HG03095 (cell line): ENCODE data around the gene PTPRJ.
"Not testable (repeated sequence)": the region's sequence is repeated elsewhere in the genome, so short reads cannot be mapped to it uniquely, and the experiment has no call there.

Source experiments
- ATAC-seq: cut with Tn5 transposase; IDR thresholded peaks from one replicate; pipeline ENCODE4 v1.9.1; 2021; ENCODE audit warnings: moderate library complexity; ENCODE audit not compliant: unreplicated experiment

PTPRJ gene

DNA sequence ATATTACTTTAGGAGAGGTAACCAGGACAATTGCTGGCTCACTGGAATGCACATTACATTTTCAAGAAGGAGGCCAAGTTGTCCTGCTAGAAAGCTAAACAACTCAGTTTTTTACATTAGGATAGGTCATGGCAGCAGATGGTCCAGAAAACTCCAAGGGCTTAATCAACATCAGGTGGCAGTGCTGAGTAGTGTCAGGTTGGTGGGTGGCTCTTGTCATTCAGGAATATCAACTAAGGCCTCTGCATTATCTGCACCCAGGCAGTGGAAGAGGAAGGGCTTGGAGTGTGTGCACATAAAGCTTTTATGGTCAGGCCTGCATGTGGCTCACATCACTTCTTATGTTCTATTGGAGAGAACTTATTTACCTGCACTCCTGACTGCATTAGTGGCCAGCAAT lies 204.1 kb downstream of the PTPRJ start:
- ATAC-seq: no peak

DNA sequence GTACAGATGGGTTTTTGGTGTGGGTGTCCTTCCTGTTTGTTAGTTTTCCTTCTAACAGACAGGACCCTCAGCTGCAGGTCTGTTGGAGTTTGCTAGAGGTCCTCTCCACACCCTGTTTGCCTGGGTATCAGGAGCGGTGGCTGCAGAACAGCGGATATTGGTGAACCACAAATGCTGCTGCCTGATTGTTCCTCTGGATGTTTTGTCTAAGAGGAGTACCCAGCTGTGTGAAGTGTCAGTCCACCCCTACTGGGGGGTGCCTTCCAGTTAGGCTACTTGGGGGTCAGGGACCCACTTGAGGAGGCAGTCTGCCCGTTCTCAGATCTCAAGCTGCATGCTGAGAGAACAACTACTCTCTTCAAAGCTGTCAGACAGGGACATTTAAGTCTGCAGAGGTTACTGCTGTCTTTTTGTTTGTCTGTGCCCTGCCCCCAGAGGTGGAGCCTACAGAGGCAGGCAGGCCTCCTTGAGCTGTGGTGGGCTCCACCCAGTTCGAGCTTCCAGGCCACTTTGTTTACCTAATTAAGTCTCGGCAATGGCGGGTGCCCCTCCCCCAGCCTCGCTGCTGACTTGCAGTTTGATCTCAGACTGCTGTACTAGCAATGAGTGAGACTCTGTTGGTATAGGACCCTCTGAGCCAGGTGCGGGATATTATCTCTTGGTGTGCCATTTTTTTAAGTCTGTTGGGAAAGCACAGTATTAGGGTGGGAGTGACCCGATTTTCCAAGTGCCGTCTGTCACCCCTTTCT lies 210.7 kb downstream of the PTPRJ start:
- ATAC-seq: not testable (repeated sequence)

DNA sequence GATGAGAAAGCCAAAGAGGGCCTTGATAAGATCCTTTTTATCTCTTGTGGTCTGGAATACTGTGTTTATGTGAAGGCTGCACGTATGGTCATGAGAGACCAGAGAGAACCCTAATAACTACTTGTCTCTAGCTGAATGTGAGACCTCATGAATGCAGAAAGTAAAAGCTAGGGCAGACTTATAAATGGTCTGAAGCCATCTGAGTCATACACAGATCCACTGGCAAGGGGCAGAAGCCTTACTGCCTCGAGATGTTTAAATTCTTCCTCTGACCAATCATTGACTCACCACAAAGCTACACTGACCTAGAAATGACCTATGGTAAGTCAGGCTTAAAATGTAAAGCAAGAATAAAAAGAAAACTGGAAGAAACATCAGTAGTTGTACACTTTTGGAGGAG lies 213.5 kb downstream of the PTPRJ start:
- ATAC-seq: no peak

DNA sequence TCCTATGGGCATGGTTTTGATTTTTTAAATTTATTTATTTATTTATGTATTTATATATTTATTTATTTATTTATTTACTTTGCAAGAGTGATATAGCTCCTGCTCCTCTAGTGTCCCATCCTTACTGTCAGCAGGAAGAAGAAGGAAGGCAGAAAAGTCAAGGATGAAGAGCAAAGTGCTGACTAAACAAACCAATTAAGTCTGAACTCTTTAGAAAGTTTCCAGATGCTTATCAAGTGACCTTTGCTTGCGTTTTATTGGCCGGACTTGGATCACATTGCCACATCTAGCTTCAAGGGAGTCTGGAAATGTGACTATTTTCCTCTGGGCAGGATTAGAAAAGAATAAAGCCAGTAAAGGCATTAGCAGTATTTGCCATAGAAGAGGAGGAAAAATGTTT lies 227.5 kb downstream of the PTPRJ start:
- no peak for ATAC-seq

DNA sequence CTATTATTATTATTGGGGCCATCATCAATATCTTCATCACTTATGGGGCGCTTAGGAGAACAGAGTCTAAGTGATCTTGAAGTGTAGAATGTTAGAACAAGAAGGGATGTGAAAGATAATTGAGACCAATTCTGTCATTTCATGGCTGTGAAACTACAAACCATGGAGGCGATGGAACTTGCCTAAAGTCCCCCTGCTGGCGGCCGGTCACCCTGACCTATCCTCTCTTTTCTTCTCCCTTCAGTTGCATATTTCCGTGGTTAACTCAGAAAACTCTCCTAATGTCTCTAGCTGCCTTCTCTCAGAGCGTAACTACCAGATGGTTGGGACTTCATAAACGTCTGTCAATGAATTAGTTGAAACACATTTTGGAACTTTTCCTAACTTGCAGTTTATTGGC lies 229.7 kb downstream of the PTPRJ start:
- no peak for ATAC-seq

DNA sequence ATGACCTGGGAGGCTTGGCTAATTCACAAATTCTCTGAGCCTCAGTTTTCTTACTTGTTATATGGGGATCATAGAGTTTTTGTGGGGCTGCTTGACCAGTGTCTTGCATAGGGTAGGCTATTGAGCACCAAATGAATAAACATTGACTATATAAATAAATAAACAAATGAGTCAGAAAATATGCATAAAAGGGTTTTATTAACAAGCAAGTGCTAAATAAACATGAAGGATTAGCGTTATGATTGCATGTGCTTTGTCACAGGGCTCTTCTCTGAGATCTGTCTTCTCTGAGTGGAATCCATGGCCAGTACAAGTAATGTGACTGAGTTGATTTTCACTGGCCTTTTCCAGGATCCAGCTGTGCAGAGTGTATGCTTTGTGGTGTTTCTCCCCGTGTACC lies 236.2 kb downstream of the PTPRJ start, which contains the start of gene OR4B1:
TSS of gene OR4B1 (plus strand) at position 301 of the 400 bp plus-strand sequence. CDS start at position 301, 0 bp downstream.
- ATAC-seq: no peak
